ENCODE data around the gene FLT3. TPM values are rescaled to one million over a fixed set of nuclear protein-coding genes. Genes with fewer than 3 reads are reported as not detected.

Gene FLT3
- total RNA-seq, 1 donor from 2014 or later: not detected

DNA sequence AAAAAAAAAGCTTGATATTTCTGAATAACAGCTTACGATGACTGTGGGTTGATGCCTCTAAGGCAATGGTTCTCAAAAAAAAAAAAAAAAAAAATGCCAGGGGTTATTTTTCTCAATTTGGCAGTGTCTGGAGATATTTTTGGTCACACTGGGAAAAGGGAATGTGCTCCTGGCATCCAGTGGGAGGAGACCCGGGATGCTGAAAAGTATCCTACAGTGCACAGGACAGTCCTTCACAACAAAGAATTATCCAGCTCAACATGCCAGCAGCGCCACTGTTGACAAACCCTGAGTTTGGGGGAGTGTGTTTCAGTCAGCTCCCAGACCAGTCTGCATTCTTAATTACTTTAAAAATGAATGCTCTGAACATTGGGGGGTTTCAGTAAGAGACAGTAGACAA lies 54.5 kb downstream of the FLT3 start:
- TF ChIP-seq, protein P1, sequence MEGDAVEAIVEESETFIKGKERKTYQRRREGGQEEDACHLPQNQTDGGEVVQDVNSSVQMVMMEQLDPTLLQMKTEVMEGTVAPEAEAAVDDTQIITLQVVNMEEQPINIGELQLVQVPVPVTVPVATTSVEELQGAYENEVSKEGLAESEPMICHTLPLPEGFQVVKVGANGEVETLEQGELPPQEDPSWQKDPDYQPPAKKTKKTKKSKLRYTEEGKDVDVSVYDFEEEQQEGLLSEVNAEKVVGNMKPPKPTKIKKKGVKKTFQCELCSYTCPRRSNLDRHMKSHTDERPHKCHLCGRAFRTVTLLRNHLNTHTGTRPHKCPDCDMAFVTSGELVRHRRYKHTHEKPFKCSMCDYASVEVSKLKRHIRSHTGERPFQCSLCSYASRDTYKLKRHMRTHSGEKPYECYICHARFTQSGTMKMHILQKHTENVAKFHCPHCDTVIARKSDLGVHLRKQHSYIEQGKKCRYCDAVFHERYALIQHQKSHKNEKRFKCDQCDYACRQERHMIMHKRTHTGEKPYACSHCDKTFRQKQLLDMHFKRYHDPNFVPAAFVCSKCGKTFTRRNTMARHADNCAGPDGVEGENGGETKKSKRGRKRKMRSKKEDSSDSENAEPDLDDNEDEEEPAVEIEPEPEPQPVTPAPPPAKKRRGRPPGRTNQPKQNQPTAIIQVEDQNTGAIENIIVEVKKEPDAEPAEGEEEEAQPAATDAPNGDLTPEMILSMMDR (IDR thresholded peaks at IDR 0.05): no peak
- H3K36me3 Mint-ChIP-seq (ENCODE audit: low read depth): no peaks in the 10 kb centered on the region
- no peak for DNase-seq (ENCODE audit: low spot score)
- H3K4me3 Mint-ChIP-seq (ENCODE audit: unreplicated experiment): no peak overlapping the region
- H3K27me3 Mint-ChIP-seq (ENCODE audit: low read depth): peaks cover 30% of the 10 kb centered on the region
- H3K4me1 Mint-ChIP-seq (ENCODE audit: low read depth): peaks cover 9% of the 10 kb centered on the region
- H3K27ac Mint-ChIP-seq (ENCODE audit: unreplicated experiment): no peak overlapping the region
- peaks cover 3% of the 10 kb centered on the region for H3K9me3 Mint-ChIP-seq (ENCODE audit: low read depth)

DNA sequence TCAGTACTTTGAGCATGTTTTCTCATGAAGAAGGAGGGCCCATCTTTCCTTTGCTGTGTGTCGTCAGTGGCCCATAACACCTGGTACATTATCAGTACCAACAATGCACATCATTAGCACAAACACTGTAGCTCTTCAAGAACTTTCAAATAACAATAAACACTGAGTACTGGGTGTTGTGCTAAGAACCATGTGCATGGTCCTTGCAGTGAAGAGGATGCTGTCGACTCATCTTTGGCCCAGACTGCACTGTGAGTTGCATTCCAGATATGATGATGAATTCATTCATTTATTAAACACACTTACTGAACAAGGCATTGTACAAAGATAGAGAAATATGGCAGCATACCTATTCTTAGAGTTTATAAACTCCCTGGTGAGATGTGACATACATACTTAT lies 55.8 kb downstream of the FLT3 start:
- H3K36me3 Mint-ChIP-seq (ENCODE audit: low read depth): peaks cover 2% of the 10 kb centered on the region
- DNase-seq (ENCODE audit: low spot score): no peak
- H3K4me3 Mint-ChIP-seq (ENCODE audit: unreplicated experiment): no peak overlapping the region
- H3K27me3 Mint-ChIP-seq (ENCODE audit: low read depth): peaks cover 27% of the 10 kb centered on the region
- H3K4me1 Mint-ChIP-seq (ENCODE audit: low read depth): peaks cover 9% of the 10 kb centered on the region
- peaks cover 3% of the 10 kb centered on the region for H3K9me3 Mint-ChIP-seq (ENCODE audit: low read depth)
- no peak overlapping the region for H3K27ac Mint-ChIP-seq (ENCODE audit: unreplicated experiment)
- TF ChIP-seq, protein P1 (IDR thresholded peaks at IDR 0.05): no peak

DNA sequence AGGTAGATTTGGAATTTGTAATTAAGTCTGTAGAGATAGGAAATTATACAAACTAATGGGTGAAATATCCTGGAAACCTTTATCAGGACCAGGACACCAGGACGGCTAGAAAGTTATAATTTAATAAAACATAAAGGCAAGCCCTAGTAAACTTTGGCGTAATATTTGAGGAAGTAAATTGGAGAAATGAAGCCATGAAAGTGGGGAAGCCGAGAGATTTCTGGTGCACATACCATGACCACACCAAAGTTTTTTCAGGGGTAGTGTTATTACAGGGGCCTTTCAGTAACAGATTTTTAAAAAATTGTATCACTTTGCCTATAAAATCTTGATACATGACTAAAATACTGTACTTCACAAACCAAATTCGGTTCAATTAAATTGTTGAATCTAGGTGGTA lies 57.2 kb downstream of the FLT3 start:
- Mint-ChIP-seq H3K27ac (ENCODE audit: unreplicated experiment) (no peak overlapping the region), H3K4me3 (ENCODE audit: unreplicated experiment) (no peak overlapping the region), H3K9me3 (ENCODE audit: low read depth) (peaks cover 3% of the 10 kb centered on the region), H3K36me3 (ENCODE audit: low read depth) (peaks cover 2% of the 10 kb centered on the region), H3K27me3 (ENCODE audit: low read depth) (peaks cover 25% of the 10 kb centered on the region), H3K4me1 (ENCODE audit: low read depth) (peaks cover 9% of the 10 kb centered on the region)
- TF ChIP-seq, protein P1 (IDR thresholded peaks at IDR 0.05): no peak
- DNase-seq (ENCODE audit: low spot score): no peak

DNA sequence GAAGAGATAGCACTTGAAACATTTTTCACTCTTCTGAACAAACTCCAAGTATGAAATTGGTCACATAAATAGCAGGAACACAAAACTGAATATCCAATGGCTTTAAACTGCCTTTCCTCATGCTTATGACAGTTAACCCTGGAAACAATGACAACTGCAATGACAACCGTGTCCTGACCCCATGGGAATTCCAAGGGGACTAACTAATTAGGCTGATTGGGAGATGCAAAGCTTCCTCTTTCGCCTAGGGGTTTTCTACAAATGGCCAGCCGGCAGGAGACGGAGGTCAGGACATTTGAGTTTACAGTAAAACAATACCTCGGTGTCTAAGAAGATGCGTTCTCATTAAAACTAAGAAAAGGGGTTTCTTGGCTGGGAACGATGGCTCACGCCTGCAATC lies 58.9 kb downstream of the FLT3 start:
- H3K9me3 Mint-ChIP-seq (ENCODE audit: low read depth): no peaks in the 10 kb centered on the region
- H3K36me3 Mint-ChIP-seq (ENCODE audit: low read depth): peaks cover 2% of the 10 kb centered on the region
- H3K4me1 Mint-ChIP-seq (ENCODE audit: low read depth): peaks cover 5% of the 10 kb centered on the region
- TF ChIP-seq, protein P1 (IDR thresholded peaks at IDR 0.05): no peak
- no peak for DNase-seq (ENCODE audit: low spot score)
- no peak overlapping the region for H3K4me3 Mint-ChIP-seq (ENCODE audit: unreplicated experiment)
- H3K27ac Mint-ChIP-seq (ENCODE audit: unreplicated experiment): no peak overlapping the region
- H3K27me3 Mint-ChIP-seq (ENCODE audit: low read depth): peaks cover 28% of the 10 kb centered on the region

DNA sequence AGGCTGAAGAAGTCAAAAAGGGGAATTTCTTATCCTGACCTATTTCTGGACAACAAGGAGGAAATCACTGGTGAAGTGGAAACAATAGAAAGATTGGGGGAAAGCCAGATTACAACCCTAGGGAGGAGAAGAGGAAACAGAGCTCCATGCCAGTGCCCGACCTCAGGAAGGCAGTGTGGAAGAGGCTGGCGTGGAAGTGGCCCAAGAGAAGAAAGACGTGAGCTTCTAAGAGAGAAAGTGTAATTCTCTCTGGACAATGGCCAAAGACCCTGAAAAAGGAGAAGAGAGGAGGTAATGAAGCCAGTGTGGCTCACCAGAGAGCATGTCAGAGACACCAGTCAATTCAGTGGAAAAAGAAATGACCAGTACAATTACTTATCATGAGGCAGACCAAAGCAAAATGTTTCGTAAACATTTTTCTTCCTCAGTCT lies 59.3 kb downstream of the FLT3 start:
- no peak overlapping the region for H3K4me3 Mint-ChIP-seq (ENCODE audit: unreplicated experiment)
- DNase-seq (ENCODE audit: low spot score): no peak
- H3K36me3 Mint-ChIP-seq (ENCODE audit: low read depth): peaks cover 4% of the 10 kb centered on the region

More for the DNA sequence above, 59.3 kb downstream of the FLT3 start:
- H3K27ac Mint-ChIP-seq (ENCODE audit: unreplicated experiment): no peak overlapping the region
- H3K9me3 Mint-ChIP-seq (ENCODE audit: low read depth): no peaks in the 10 kb centered on the region
- H3K27me3 Mint-ChIP-seq (ENCODE audit: low read depth): peaks cover 30% of the 10 kb centered on the region
- TF ChIP-seq, protein P1 (IDR thresholded peaks at IDR 0.05): no peak
- peaks cover 2% of the 10 kb centered on the region for H3K4me1 Mint-ChIP-seq (ENCODE audit: low read depth)

Measured in chondrocyte (in vitro differentiated cells).